SU-DHL-6 (cell line): ENCODE measurements around the gene NDUFV1.

Experiments
- H2AFZ ChIP-seq: fragments of 200-600 bp; sonication (generic); 2 replicates; pipeline ENCODE4 v1.6.1; 2014; ENCODE audit warnings: low read depth, mild to moderate bottlenecking, moderate library complexity, mixed read lengths, antibody characterized with exemption, low read length; ENCODE audit not compliant: severe bottlenecking
- H3F3A ChIP-seq: fragments of 200-600 bp; shearing (Covaris generic); 2 replicates; pipeline ENCODE4 v1.6.0; 2016; ENCODE audit warnings: antibody characterized with exemption, mild to moderate bottlenecking; ENCODE audit not compliant: insufficient read depth
- H3K27ac ChIP-seq: fragments of 200-600 bp; sonication (generic); 2 replicates; pipeline ENCODE4 v1.5.1; 2016; ENCODE audit warnings: low read depth, mild to moderate bottlenecking, low read length, moderate library complexity, mixed read lengths
- H3K27me3 ChIP-seq: fragments of 200-600 bp; sonication (generic), shearing (Covaris generic); 2 replicates; pipeline ENCODE4 v1.6.0; 2014; ENCODE audit warnings: mild to moderate bottlenecking, low read length
- H3K36me3 ChIP-seq: fragments of 200-600 bp; sonication (generic); 2 replicates; pipeline ENCODE4 v1.6.1; 2014; ENCODE audit warnings: mild to moderate bottlenecking, low read length, mixed read lengths
- H3K4me2 ChIP-seq: fragments of 300-600, 200-600 bp; shearing (Covaris generic), sonication (generic); 2 replicates; pipeline ENCODE4 v1.6.0; 2014; ENCODE audit warnings: low read length, low read depth, mild to moderate bottlenecking; ENCODE audit not compliant: poor library complexity, severe bottlenecking
- H3K4me3 ChIP-seq: fragments of 200-600 bp; sonication (generic); 2 replicates; pipeline ENCODE4 v1.5.1; 2014; ENCODE audit warnings: antibody characterized with exemption, low read length, mild to moderate bottlenecking, mixed read lengths; ENCODE audit not compliant: insufficient read depth, poor library complexity, severe bottlenecking
- H3K79me2 ChIP-seq: fragments of 200-600 bp; sonication (generic); 2 replicates; pipeline ENCODE4 v1.6.1; 2014; ENCODE audit warnings: mild to moderate bottlenecking, low read length, moderate library complexity; ENCODE audit not compliant: insufficient read depth
- H3K9ac ChIP-seq: fragments of 200-600 bp; sonication (generic); 2 replicates; pipeline ENCODE4 v1.7.0; 2014; ENCODE audit warnings: mild to moderate bottlenecking, low read length
- H3K9me2 ChIP-seq: fragments of 200-600 bp; sonication (generic); replicated peaks from 2 replicates; pipeline ENCODE4 v1.6.1; 2014; ENCODE audit warnings: low read length; ENCODE audit not compliant: insufficient read depth
- H3K9me3 ChIP-seq: fragments of 200-600 bp; sonication (generic); 2 replicates; pipeline ENCODE4 v1.6.1; 2014; ENCODE audit warnings: low read length, mixed read lengths; ENCODE audit not compliant: insufficient read depth
- H4K20me1 ChIP-seq: fragments of 200-600 bp; sonication (generic); 2 replicates; pipeline ENCODE4 v1.6.1; 2014; ENCODE audit warnings: low read depth, mild to moderate bottlenecking, antibody characterized with exemption, low read length, moderate library complexity, mixed read lengths
- EZH2phosphoT487 ChIP-seq: fragments of 200-600 bp; sonication (generic), shearing (Covaris generic); conservative IDR thresholded peaks from 2 replicates; pipeline ENCODE4 v1.6.1; 2018; ENCODE audit warnings: mild to moderate bottlenecking, antibody characterized with exemption, low read length, moderate library complexity, mixed read lengths
- TF ChIP-seq, protein P1 (sequence below): fragments of 200-600 bp; sonication (generic); IDR thresholded peaks from one replicate; pipeline ENCODE4 v1.5.1; 2017; ENCODE audit warnings: antibody characterized with exemption, mild to moderate bottlenecking, low read length, moderate library complexity; ENCODE audit not compliant: insufficient read depth, poor library complexity, severe bottlenecking

Gene NDUFV1

GRCh38 chr11:67572305-67572704, 34.4 kb upstream of the NDUFV1 start:
- Histone ChIP-seq H2AFZ (no peak overlapping the region), H3K27me3 (no peaks in the 10 kb centered on the region), H3K9me3 (no peaks in the 10 kb centered on the region), H3K9me2 (no peaks in the 10 kb centered on the region), H4K20me1 (no peaks in the 10 kb centered on the region), H3K4me3 (no peak overlapping the region), H3F3A (no peaks in the 10 kb centered on the region), H3K36me3 (no peaks in the 10 kb centered on the region), H3K79me2 (no peaks in the 10 kb centered on the region), H3K9ac (no peak overlapping the region), H3K4me2 (no peak overlapping the region), H3K27ac (no peak overlapping the region)
- TF ChIP-seq, protein P1, sequence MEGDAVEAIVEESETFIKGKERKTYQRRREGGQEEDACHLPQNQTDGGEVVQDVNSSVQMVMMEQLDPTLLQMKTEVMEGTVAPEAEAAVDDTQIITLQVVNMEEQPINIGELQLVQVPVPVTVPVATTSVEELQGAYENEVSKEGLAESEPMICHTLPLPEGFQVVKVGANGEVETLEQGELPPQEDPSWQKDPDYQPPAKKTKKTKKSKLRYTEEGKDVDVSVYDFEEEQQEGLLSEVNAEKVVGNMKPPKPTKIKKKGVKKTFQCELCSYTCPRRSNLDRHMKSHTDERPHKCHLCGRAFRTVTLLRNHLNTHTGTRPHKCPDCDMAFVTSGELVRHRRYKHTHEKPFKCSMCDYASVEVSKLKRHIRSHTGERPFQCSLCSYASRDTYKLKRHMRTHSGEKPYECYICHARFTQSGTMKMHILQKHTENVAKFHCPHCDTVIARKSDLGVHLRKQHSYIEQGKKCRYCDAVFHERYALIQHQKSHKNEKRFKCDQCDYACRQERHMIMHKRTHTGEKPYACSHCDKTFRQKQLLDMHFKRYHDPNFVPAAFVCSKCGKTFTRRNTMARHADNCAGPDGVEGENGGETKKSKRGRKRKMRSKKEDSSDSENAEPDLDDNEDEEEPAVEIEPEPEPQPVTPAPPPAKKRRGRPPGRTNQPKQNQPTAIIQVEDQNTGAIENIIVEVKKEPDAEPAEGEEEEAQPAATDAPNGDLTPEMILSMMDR: no peak
- TF ChIP-seq EZH2phosphoT487: no peak

DNA sequence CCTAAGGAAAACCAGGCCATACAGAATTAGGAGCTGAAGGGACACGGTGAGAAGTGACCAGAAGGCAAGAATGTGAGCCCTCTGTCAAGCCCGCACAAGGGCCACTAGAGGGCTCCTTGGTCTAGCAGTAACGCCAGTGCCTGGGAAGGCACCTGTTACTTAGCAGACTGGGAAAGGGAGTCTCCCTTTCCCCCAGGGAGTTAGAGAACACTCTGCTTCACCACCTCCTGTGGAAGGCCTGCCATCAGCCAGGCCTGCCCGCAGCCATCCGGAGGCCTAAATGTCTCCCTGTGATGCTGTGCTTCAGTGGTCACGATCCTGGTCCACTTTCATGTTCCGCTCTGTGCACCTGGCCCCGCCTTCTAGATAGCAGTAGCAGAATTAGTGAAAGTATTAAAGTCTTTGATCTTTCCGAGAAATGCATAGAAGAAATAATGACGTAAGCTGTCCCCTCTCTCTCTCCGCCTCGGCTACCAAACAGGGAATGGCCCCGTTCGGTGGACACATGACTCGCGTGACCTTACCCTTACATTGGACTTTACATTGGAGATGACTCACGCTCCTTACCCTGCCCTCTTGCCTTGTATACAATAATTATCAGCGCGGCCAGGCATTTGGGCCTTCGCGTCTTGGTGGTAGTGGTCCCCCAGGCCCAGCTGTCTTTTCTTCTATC, 33.9 kb upstream of the NDUFV1 start:
- no peaks in the 10 kb centered on the region for H3K79me2 ChIP-seq
- H3K9ac ChIP-seq: no peak overlapping the region
- no peaks in the 10 kb centered on the region for H3F3A ChIP-seq
- H4K20me1 ChIP-seq: no peaks in the 10 kb centered on the region
- H3K4me2 ChIP-seq: no peak overlapping the region
- no peak for TF ChIP-seq EZH2phosphoT487
- TF ChIP-seq, protein P1: peak; percentile 57
- no peaks in the 10 kb centered on the region for H3K9me3 ChIP-seq
- H3K27me3 ChIP-seq: no peaks in the 10 kb centered on the region
- no peak overlapping the region for H3K27ac ChIP-seq
- H3K9me2 ChIP-seq: no peaks in the 10 kb centered on the region
- no peak overlapping the region for H3K4me3 ChIP-seq
- no peak overlapping the region for H2AFZ ChIP-seq
- H3K36me3 ChIP-seq: no peaks in the 10 kb centered on the region

DNA sequence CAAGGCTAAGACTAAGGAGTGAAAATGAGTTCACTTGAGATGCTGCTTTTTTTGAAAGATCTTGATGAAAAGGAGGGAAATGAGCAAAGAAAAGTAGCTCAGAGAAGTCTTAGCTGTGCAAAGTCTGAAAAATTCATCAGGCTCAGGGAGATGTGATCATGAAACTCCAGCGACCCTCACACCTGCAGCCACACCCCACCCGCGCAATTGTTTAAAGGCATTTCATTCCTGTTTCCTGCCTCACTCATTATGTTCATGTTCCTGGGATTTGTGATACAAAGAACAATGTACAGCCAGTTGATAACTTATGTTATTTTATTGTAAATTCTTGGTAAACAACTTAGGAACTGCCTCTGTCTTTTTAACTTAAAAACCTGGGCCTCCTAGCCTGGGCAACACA, 31.8 kb upstream of the NDUFV1 start:
- TF ChIP-seq, protein P1: no peak
- TF ChIP-seq EZH2phosphoT487: no peak
- Histone ChIP-seq H3K27me3 (no peaks in the 10 kb centered on the region), H3K9me3 (no peaks in the 10 kb centered on the region), H3K4me2 (no peak overlapping the region), H3K27ac (no peak overlapping the region), H3K9me2 (no peaks in the 10 kb centered on the region), H2AFZ (no peak overlapping the region), H3K36me3 (no peaks in the 10 kb centered on the region), H3K9ac (no peak overlapping the region), H3K4me3 (no peak overlapping the region), H4K20me1 (no peaks in the 10 kb centered on the region), H3F3A (no peaks in the 10 kb centered on the region), H3K79me2 (no peaks in the 10 kb centered on the region)
